HG03571 (cell line): ENCODE results near the gene RCN2.
"Not testable (repeated sequence)": the region's sequence is repeated elsewhere in the genome, so short reads cannot be mapped to it uniquely, and the experiment has no call there.

Experiments
- ATAC-seq: cut with Tn5 transposase; IDR thresholded peaks from one replicate; pipeline ENCODE4 v1.9.1; 2021; ENCODE audit not compliant: unreplicated experiment

RCN2 gene

GRCh38 chr15:76932135-76932966 lies 802 bp downstream of the RCN2 start:
- ATAC-seq, result no peak

GRCh38 chr15:76935620-76936019 lies 4.1 kb downstream of the RCN2 start:
- ATAC-seq, result no peak

- ATAC-seq, result no peak
These were observed 5.1 kb downstream of the RCN2 start for GRCh38 chr15:76936671-76937070.

GRCh38 chr15:76938752-76939151 lies 7.2 kb downstream of the RCN2 start:
- ATAC-seq, result no peak

- no peak for ATAC-seq
These were observed 8.2 kb downstream of the RCN2 start for GRCh38 chr15:76939715-76940114.

- ATAC-seq, result no peak
These were observed 10.1 kb downstream of the RCN2 start for GRCh38 chr15:76941636-76942035.

GRCh38 chr15:76942331-76942730 lies 10.8 kb downstream of the RCN2 start:
- no peak for ATAC-seq

GRCh38 chr15:76945494-76946093 lies 14.0 kb downstream of the RCN2 start:
- ATAC-seq, result no peak

- no peak for ATAC-seq
These were observed 15.9 kb downstream of the RCN2 start for GRCh38 chr15:76947454-76947853.

- no peak for ATAC-seq
These were observed 19.7 kb downstream of the RCN2 start for GRCh38 chr15:76951220-76951619.

- no peak for ATAC-seq
These were observed 22.4 kb downstream of the RCN2 start for GRCh38 chr15:76953913-76954312.

- no peak for ATAC-seq
These were observed 23.2 kb downstream of the RCN2 start for GRCh38 chr15:76954744-76955143.

- no peak for ATAC-seq
These were observed 29.9 kb downstream of the RCN2 start for GRCh38 chr15:76961268-76962011.

GRCh38 chr15:76962337-76963013 lies 30.9 kb downstream of the RCN2 start:
- no peak for ATAC-seq

- ATAC-seq, result no peak
These were observed 32.0 kb downstream of the RCN2 start for GRCh38 chr15:76963596-76963995.

GRCh38 chr15:76964157-76964556 lies 32.6 kb downstream of the RCN2 start:
- no peak for ATAC-seq

- not testable (repeated sequence) for ATAC-seq
These were observed 34.5 kb downstream of the RCN2 start for GRCh38 chr15:76966051-76966450.

- no peak for ATAC-seq
These were observed 35.5 kb downstream of the RCN2 start for GRCh38 chr15:76967067-76967466.

- ATAC-seq, result no peak
These were observed 36.8 kb downstream of the RCN2 start for GRCh38 chr15:76968306-76968705.

- ATAC-seq, result no peak
These were observed 41.1 kb downstream of the RCN2 start for GRCh38 chr15:76972389-76973361.
